Hematopoietic multipotent progenitor cell treated with erythropoietin and hydrocortisone succinate and interleukin-3 and kit ligand, for 8 days (in vitro differentiated cells): ENCODE measurements around the gene CEP68.

Experiments used
- DNase-seq: peaks from one replicate; pipeline ENCODE4 v3.0.0-alpha.2; 2015

The CEP68 gene

GRCh38 chr2:65134158-65134557 lies 77.9 kb downstream of the CEP68 start:
- DNase-seq = no peak

GRCh38 chr2:65136253-65136652 lies 80.0 kb downstream of the CEP68 start:
- DNase-seq = no peak
